ENCODE results near the gene CTDP1.
"Not testable (repeated sequence)": the region's sequence is repeated elsewhere in the genome, so short reads cannot be mapped to it uniquely, and the experiment has no call there.

CTDP1 gene

GRCh38 chr18:79724299-79725080 lies 44.9 kb downstream of the CTDP1 start:
- DNase-seq (ENCODE audit: low read depth): no peak

GRCh38 chr18:79725486-79725885 lies 45.9 kb downstream of the CTDP1 start:
- no peak for DNase-seq (ENCODE audit: low read depth)

GRCh38 chr18:79726721-79727120 lies 47.1 kb downstream of the CTDP1 start:
- no peak for DNase-seq (ENCODE audit: low read depth)

- no peak for DNase-seq (ENCODE audit: low read depth)
Observed at GRCh38 chr18:79727211-79727610, 47.6 kb downstream of the CTDP1 start.

- DNase-seq (ENCODE audit: low read depth): no peak
Observed at GRCh38 chr18:79728931-79729586, 49.5 kb downstream of the CTDP1 start.

- no peak for DNase-seq (ENCODE audit: low read depth)
Observed at GRCh38 chr18:79729611-79730010, 50.0 kb downstream of the CTDP1 start.

- no peak for DNase-seq (ENCODE audit: low read depth)
Observed at GRCh38 chr18:79730804-79731203, 51.2 kb downstream of the CTDP1 start.

GRCh38 chr18:79731881-79732720 lies 52.5 kb downstream of the CTDP1 start:
- not testable (repeated sequence) for DNase-seq (ENCODE audit: low read depth)

- no peak for DNase-seq (ENCODE audit: low read depth)
Observed at GRCh38 chr18:79732721-79733025, 53.1 kb downstream of the CTDP1 start.

- DNase-seq (ENCODE audit: low read depth): no peak
Observed at GRCh38 chr18:79733135-79733701, 53.6 kb downstream of the CTDP1 start.

GRCh38 chr18:79733986-79734770 lies 54.6 kb downstream of the CTDP1 start:
- no peak for DNase-seq (ENCODE audit: low read depth)

GRCh38 chr18:79735071-79735980 lies 55.7 kb downstream of the CTDP1 start:
- no peak for DNase-seq (ENCODE audit: low read depth)

GRCh38 chr18:79736230-79736629 lies 56.6 kb downstream of the CTDP1 start:
- DNase-seq (ENCODE audit: low read depth): no peak

GRCh38 chr18:79736846-79737245 lies 57.2 kb downstream of the CTDP1 start:
- DNase-seq (ENCODE audit: low read depth): no peak

- DNase-seq (ENCODE audit: low read depth): no peak
Observed at GRCh38 chr18:79737426-79737825, 57.8 kb downstream of the CTDP1 start.

- DNase-seq (ENCODE audit: low read depth): no peak
Observed at GRCh38 chr18:79738041-79738461, 58.4 kb downstream of the CTDP1 start.

- DNase-seq (ENCODE audit: low read depth): no peak
Observed at GRCh38 chr18:79738581-79739439, 59.2 kb downstream of the CTDP1 start.

GRCh38 chr18:79739440-79739778 lies 59.8 kb downstream of the CTDP1 start:
- no peak for DNase-seq (ENCODE audit: low read depth)

- DNase-seq (ENCODE audit: low read depth): not testable (repeated sequence)
Observed at GRCh38 chr18:79740047-79740446, 60.4 kb downstream of the CTDP1 start.
